Activated B cell treated with CpG ODN at 0.5 μM for 24 hours (primary cell): ENCODE data around the gene DNAJC27. TPM values are rescaled to one million over a fixed set of nuclear protein-coding genes. Genes with fewer than 3 reads are reported as not detected.

Experiments used
- ATAC-seq: fragments of 200-7000 bp; cut with Tn5 transposase; one replicate; pipeline ENCODE4 v1.10.0; 2021; ENCODE audit warnings: low read depth, mild to moderate bottlenecking, moderate library complexity
- CTCF ChIA-PET: fragments of 350-600 bp; sonication (Branson Sonifier 250); formaldehyde crosslinking; loops from one replicate; lab custom pipeline; 2021; ENCODE audit warnings: antibody characterized with exemption; lab: Charles Lee
- POLR2A ChIA-PET: fragments of 350-600 bp; sonication (Branson Sonifier 250); formaldehyde crosslinking; loops from one replicate; lab custom pipeline; 2021; ENCODE audit warnings: antibody characterized with exemption; lab: Charles Lee
- DNase-seq: peaks from one replicate; pipeline ENCODE4 v3.0.0; 2022
- H3K27ac Mint-ChIP-seq: one replicate; pipeline ENCODE4 v1.8.0; 2020; ENCODE audit warnings: mixed read lengths
- H3K27me3 Mint-ChIP-seq: one replicate; pipeline ENCODE4 v1.8.0; 2021; ENCODE audit warnings: mixed read lengths
- H3K36me3 Mint-ChIP-seq: one replicate; pipeline ENCODE4 v1.8.0; 2021; ENCODE audit warnings: low read depth, mixed read lengths
- H3K4me1 Mint-ChIP-seq: one replicate; pipeline ENCODE4 v1.8.0; 2021; ENCODE audit warnings: mixed read lengths
- H3K4me3 Mint-ChIP-seq: one replicate; pipeline ENCODE4 v1.8.0; 2020; ENCODE audit warnings: mild to moderate bottlenecking, mixed read lengths
- H3K9me3 Mint-ChIP-seq: one replicate; pipeline ENCODE4 v1.8.0; 2020; ENCODE audit warnings: mixed read lengths
- intact Hi-C: fragments of 100-400 bp; cut with micrococcal nuclease; formaldehyde crosslinking; loops from one replicate; pipeline ENCODE4 v1.15.1; 2024
- total RNA-seq: library from RNA; stranded (reverse); gene quantifications from 2 replicates; pipeline ENCODE4 v1.2.3, GENCODE V29; 2022
- TF ChIP-seq, protein P1 (sequence below): fragments of 200-600 bp; IDR thresholded peaks from one replicate; pipeline ENCODE4 v1.8.0; 2022; ENCODE audit warnings: antibody characterized with exemption, mild to moderate bottlenecking

Gene DNAJC27
- total RNA-seq, 1 donor from 2014 or later = 9.7 TPM

DNA sequence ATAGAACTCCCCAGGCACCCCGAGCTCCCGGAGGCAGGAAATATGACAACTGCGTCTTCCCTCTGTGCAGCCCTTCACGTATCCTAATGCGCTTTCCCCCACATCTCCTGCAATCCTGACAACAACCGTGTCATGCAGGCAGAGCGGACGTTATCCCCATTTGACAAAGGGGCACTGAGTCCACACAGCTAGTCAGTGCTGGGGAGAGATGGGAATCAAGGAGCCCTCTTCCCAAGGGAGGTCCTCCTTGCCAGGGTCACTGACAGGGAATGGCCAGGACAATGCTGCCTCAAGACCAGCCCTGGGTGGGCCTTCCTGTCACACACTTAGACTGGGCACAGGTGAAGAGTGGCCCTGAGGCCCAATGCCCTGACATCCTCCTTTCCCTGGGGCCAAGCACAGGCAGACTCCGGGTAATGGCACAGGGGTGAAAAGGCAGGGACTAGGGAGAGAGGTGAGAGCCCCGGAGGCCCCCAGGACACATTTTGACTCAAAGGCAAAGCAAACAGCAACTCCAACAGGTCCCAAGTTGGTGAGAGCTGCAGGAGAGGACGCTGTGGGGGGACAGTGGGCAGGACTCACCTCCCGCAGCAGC is 53.9 kb downstream of the DNAJC27 start:
- no peaks in the 10 kb centered on the region for H3K27me3 Mint-ChIP-seq
- H3K4me1 Mint-ChIP-seq = peaks cover 24% of the 10 kb centered on the region
- no peak overlapping the region for H3K27ac Mint-ChIP-seq
- DNase-seq = no peak
- TF ChIP-seq, protein P1, sequence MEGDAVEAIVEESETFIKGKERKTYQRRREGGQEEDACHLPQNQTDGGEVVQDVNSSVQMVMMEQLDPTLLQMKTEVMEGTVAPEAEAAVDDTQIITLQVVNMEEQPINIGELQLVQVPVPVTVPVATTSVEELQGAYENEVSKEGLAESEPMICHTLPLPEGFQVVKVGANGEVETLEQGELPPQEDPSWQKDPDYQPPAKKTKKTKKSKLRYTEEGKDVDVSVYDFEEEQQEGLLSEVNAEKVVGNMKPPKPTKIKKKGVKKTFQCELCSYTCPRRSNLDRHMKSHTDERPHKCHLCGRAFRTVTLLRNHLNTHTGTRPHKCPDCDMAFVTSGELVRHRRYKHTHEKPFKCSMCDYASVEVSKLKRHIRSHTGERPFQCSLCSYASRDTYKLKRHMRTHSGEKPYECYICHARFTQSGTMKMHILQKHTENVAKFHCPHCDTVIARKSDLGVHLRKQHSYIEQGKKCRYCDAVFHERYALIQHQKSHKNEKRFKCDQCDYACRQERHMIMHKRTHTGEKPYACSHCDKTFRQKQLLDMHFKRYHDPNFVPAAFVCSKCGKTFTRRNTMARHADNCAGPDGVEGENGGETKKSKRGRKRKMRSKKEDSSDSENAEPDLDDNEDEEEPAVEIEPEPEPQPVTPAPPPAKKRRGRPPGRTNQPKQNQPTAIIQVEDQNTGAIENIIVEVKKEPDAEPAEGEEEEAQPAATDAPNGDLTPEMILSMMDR = no peak
- H3K4me3 Mint-ChIP-seq = peak overlapping the region; percentile 88
- intact Hi-C loops = no loop called here
- POLR2A ChIA-PET = no interaction called here
- H3K9me3 Mint-ChIP-seq = no peaks in the 10 kb centered on the region
- ATAC-seq = no peak
- no peaks in the 10 kb centered on the region for H3K36me3 Mint-ChIP-seq
- CTCF ChIA-PET = no interaction called here

DNA sequence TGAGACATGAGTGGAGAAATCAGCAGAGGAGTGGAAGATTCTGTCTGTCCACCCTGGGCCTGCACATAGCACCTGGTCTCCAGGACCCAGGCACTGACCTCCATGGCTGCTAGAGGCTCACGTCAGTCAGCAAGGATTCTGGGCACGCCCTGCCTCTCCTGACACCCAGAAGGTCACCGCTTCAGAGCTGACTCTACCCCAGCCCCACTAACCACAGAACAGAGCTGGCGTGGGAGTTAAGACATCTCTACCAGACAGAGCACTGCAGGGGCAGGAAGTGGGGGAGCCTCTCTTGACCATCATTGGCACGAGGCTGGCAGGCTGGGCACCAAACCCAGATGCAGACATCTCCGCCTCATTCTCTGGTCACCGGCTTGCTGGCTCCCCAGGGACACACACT is 54.7 kb downstream of the DNAJC27 start:
- ATAC-seq (no peak), DNase-seq (no peak)
- Mint-ChIP-seq H3K4me3 (no peak overlapping the region), H3K36me3 (no peaks in the 10 kb centered on the region), H3K4me1 (peaks cover 24% of the 10 kb centered on the region), H3K27me3 (no peaks in the 10 kb centered on the region), H3K9me3 (no peaks in the 10 kb centered on the region), H3K27ac (no peak overlapping the region)
- ChIA-PET POLR2A (no interaction called here), CTCF (no interaction called here)
- TF ChIP-seq, protein P1 = no peak
- intact Hi-C loops = no loop called here

DNA sequence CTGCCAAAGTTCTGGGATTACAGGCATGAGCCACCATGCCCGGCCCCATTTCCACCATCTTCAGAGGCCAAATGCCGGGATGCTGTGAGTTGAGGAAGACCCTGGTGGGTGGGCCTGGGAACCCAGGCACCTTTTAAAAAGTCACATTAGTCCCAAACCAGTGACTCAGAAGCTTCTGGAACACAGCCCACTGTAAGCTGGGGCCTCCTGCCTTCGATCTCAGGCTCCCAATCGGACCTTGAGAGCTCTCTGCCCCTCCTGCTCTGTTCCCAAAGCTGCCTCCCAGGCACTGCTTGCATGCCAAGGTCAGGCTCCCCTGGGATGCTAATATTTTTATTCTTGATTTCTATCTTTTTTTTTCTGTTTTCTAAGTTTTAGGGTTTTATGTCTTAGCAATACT is 56.0 kb downstream of the DNAJC27 start:
- TF ChIP-seq, protein P1 = no peak
- Mint-ChIP-seq H3K4me3 (no peak overlapping the region), H3K27me3 (no peaks in the 10 kb centered on the region), H3K27ac (no peak overlapping the region), H3K4me1 (peaks cover 20% of the 10 kb centered on the region), H3K9me3 (no peaks in the 10 kb centered on the region), H3K36me3 (no peaks in the 10 kb centered on the region)
- ChIA-PET CTCF (no interaction called here), POLR2A (interaction anchor here (0.6 kb wide), 1 partner anchor 236 kb away, joined by 5 read pairs; no protein-coding TSS in a partner anchor)
- no peak for DNase-seq
- intact Hi-C loops = no loop called here
- ATAC-seq = no peak

DNA sequence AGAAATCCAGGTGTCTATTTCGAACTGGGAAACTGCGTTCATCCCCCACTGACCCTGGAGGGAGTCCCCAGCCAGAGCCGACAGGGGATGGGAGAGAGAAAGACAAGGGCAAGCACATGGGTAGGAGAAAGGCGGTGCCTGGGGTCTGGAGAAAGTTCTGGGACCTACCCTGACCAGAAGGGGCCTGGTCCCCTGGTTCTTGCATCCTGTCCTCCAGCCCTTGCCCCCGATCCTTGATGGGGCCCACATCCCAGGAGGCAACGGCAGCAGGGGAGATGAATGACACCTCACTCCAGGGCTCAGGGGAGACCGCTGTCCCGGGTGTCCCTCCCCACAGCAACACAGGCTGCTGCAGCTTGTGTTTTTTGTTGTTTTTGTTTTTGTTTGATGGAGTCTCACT is 56.6 kb downstream of the DNAJC27 start:
- Mint-ChIP-seq H3K4me3 (no peak overlapping the region), H3K27ac (no peak overlapping the region), H3K9me3 (no peaks in the 10 kb centered on the region), H3K4me1 (peaks cover 17% of the 10 kb centered on the region), H3K36me3 (no peaks in the 10 kb centered on the region), H3K27me3 (no peaks in the 10 kb centered on the region)
- ChIA-PET POLR2A (no interaction called here), CTCF (no interaction called here)
- ATAC-seq = no peak
- intact Hi-C loops = no loop called here
- no peak for DNase-seq
- TF ChIP-seq, protein P1 = no peak

DNA sequence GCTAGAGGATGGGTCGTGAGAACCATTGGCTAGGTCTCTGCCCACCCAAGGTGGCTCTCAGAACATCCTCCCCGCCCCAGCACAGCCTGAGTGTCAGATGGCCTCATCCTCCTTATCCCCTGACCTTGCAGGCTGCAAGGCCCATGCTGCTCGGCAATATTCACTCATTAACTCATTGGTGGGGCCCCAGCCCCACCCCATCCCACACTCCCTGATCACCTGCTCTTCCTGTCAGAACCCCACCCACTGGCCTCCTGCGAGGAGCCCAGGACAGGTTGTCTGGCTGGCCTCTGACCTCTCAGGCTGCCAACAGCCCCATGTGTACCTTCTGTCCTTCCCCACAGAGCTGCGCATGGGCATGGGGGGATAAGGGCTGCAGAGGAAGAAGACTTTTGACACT is 57.0 kb downstream of the DNAJC27 start:
- no peak for ATAC-seq
- Mint-ChIP-seq H3K4me3 (no peak overlapping the region), H3K9me3 (no peaks in the 10 kb centered on the region), H3K27ac (no peak overlapping the region), H3K4me1 (peaks cover 17% of the 10 kb centered on the region), H3K27me3 (no peaks in the 10 kb centered on the region), H3K36me3 (no peaks in the 10 kb centered on the region)
- intact Hi-C loops = no loop called here
- DNase-seq = no peak
- ChIA-PET CTCF (no interaction called here), POLR2A (no interaction called here)
- TF ChIP-seq, protein P1 = no peak
